Measurements from ENCODE around the gene DOCK10.

The DOCK10 gene

GRCh38 chr2:225020168-225020849 lies 22.0 kb downstream of the DOCK10 start:
- TF ChIP-seq CTCF (IDR thresholded peaks at IDR 0.05; ENCODE audit: insufficient read depth, low read length, poor library complexity, severe bottlenecking), result no peak
- H3K4me3 ChIP-seq (replicated peaks; ENCODE audit: low read depth, low read length), result no peak overlapping the region
- no peaks in the 10 kb centered on the region for H3K27me3 ChIP-seq (replicated peaks; ENCODE audit: control insufficient read depth, insufficient read depth, low read length)
- no peaks in the 10 kb centered on the region for H3K36me3 ChIP-seq (ENCODE audit: control insufficient read depth, insufficient read depth, low read length)
- DNase-seq (ENCODE audit: extremely low read depth, insufficient read length), result no peak

- DNase-seq (ENCODE audit: extremely low read depth, insufficient read length), result no peak
- TF ChIP-seq CTCF (IDR thresholded peaks at IDR 0.05; ENCODE audit: insufficient read depth, low read length, poor library complexity, severe bottlenecking), result no peak
- Histone ChIP-seq H3K4me3 (replicated peaks; ENCODE audit: low read depth, low read length) (no peak overlapping the region), H3K36me3 (ENCODE audit: control insufficient read depth, insufficient read depth, low read length) (no peaks in the 10 kb centered on the region), H3K27me3 (replicated peaks; ENCODE audit: control insufficient read depth, insufficient read depth, low read length) (no peaks in the 10 kb centered on the region)
Measured at GRCh38 chr2:225019105-225019504, 23.2 kb downstream of the DOCK10 start.

- Histone ChIP-seq H3K27me3 (replicated peaks; ENCODE audit: control insufficient read depth, insufficient read depth, low read length) (no peaks in the 10 kb centered on the region), H3K4me3 (replicated peaks; ENCODE audit: low read depth, low read length) (no peak overlapping the region), H3K36me3 (ENCODE audit: control insufficient read depth, insufficient read depth, low read length) (no peaks in the 10 kb centered on the region)
- TF ChIP-seq CTCF (IDR thresholded peaks at IDR 0.05; ENCODE audit: insufficient read depth, low read length, poor library complexity, severe bottlenecking), result no peak
- no peak for DNase-seq (ENCODE audit: extremely low read depth, insufficient read length)
Measured at GRCh38 chr2:225017713-225018112, 24.6 kb downstream of the DOCK10 start.

- Histone ChIP-seq H3K27me3 (replicated peaks; ENCODE audit: control insufficient read depth, insufficient read depth, low read length) (no peaks in the 10 kb centered on the region), H3K4me3 (replicated peaks; ENCODE audit: low read depth, low read length) (no peak overlapping the region), H3K36me3 (ENCODE audit: control insufficient read depth, insufficient read depth, low read length) (no peaks in the 10 kb centered on the region)
- TF ChIP-seq CTCF (IDR thresholded peaks at IDR 0.05; ENCODE audit: insufficient read depth, low read length, poor library complexity, severe bottlenecking), result no peak
- no peak for DNase-seq (ENCODE audit: extremely low read depth, insufficient read length)
Measured at GRCh38 chr2:225017098-225017685, 25.1 kb downstream of the DOCK10 start.

GRCh38 chr2:225013425-225014365 lies 28.6 kb downstream of the DOCK10 start:
- Histone ChIP-seq H3K4me3 (replicated peaks; ENCODE audit: low read depth, low read length) (no peak overlapping the region), H3K27me3 (replicated peaks; ENCODE audit: control insufficient read depth, insufficient read depth, low read length) (no peaks in the 10 kb centered on the region), H3K36me3 (ENCODE audit: control insufficient read depth, insufficient read depth, low read length) (no peaks in the 10 kb centered on the region)
- DNase-seq (ENCODE audit: extremely low read depth, insufficient read length), result no peak
- TF ChIP-seq CTCF (IDR thresholded peaks at IDR 0.05; ENCODE audit: insufficient read depth, low read length, poor library complexity, severe bottlenecking), result no peak
